Measurements from ENCODE around the gene USP53.
"Not testable (repeated sequence)": the region's sequence is repeated elsewhere in the genome, so short reads cannot be mapped to it uniquely, and the experiment has no call there.

Gene USP53

DNA sequence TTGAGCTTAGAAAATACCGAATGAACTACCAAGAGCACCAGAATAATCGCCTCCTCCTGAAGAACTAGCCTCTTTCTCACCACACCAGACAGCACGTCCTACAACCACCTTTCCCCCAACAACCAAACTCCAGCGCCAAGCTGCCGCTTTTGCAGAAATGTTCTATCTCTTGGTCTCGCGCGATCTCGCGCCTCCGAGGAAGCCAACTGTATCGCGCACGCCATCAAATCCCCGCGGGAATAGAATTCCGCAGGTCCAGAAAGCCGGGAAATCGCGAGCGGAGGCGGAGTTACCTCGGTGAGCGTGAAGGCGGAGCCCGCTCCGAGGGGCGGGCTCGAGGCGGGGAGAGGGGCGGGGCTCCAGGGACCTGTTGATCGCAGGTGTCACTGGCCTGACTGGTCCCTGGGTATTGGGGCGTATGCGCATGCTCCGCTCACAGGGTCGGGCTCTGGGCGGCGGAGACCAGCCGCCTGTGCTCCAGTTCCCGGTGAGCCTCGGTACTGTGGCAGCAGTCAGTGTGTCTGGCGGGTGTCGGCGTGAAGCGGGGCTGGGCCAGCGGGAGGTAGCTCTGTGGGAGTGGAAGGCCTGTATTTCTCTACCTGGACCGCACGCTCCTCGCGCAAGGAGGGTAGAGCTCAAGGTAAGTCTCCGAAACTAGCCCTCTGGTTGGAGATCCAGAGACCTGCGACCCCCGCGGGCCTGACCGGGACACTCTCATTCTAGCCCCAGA is at the start of gene USP53:
Gene USP53 (plus strand): TSS at position 480 of the 730 bp plus-strand sequence. CDS start 27,047 bp downstream, outside the sequence.
- peak; percentile 99 for DNase-seq (ENCODE audit: low spot score)

DNA sequence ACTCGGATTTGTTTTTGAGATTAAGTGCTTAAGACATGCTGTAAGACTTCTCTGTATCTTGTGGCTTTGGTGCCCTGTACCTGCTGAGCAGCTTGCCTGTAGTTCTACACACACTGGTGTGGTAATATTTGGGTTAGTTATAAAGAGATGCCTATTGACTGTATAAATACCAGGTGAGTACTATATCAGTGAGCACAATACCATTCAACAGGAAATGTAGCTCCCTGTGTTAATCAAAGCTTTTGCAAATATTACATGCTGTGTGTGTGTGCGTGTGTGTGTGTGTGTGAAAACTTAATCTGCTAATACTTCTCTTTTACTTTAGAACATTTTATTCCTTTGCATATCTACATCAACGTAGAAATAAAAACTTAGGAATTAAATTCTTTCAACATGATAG is 46.7 kb upstream of the USP53 start:
- DNase-seq (ENCODE audit: low spot score) = no peak

DNA sequence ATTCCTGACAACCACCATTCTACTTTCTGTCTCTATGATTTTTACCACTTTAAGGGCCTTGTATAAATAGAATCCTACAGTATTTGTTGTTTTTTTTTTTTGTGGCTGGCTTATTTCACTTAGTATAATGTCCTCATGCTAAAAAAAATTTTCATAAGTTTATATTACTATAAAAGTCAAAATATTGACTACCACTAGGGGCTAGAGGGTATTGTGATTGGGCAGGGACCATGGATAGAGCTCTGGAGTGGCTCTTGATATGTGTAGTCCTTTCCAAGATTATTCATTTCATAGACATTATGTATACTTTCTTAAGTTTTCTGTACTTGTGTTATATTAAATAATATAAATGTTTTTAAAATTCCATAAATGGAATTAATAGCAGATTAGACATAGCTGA is 42.3 kb upstream of the USP53 start:
- no peak for DNase-seq (ENCODE audit: low spot score)

DNA sequence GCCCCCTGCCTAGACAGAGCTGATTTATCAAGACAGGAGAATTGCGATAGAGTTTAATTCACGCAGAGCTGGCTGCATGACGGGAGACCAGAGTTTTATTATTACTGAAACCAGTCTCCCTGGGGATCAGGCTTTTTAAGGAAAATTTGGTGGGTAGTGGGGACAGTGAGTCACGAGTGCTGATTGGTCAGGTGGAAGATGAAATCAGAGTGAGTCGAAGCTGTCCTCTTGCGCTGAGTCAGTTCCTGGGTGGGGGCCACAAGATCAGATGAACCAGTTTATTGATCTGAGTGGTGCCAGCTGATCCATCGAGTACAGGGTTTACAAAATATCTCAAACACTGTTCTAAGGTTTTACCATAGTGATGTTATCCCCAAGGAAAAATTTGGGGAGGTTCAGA is 40.3 kb upstream of the USP53 start:
- DNase-seq (ENCODE audit: low spot score) = no peak

DNA sequence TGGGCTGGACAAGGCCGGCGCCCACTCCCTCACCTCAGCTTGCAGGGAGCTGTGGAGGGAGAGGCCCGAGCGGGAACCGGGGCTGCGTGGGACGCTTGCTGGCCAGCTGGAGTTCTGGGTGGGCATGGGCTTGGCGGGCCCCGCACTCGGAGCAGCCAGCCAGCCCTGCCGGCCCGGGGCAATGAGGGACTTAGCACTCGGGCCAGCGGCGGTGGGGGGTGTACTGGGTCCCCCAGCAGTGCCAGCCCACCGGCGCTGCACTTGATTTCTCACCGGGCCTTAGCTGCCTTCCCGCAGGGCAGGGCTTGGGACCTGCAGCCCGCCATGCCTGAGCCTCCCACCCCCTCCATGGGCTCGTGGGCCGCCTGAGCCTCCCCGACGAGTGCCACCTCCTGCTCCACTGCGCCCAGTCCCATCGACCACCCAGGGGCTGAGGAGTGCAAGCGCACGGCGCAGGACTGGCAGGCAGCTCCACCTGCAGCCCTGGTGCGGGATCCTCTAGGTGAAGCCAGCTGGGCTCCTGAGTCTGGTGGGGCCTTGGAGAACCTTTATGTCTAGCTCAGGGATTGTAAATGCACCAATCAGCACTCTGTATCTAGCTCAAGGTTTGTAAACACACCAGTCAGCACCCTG is 38.7 kb upstream of the USP53 start:
- DNase-seq (ENCODE audit: low spot score) = not testable (repeated sequence)

DNA sequence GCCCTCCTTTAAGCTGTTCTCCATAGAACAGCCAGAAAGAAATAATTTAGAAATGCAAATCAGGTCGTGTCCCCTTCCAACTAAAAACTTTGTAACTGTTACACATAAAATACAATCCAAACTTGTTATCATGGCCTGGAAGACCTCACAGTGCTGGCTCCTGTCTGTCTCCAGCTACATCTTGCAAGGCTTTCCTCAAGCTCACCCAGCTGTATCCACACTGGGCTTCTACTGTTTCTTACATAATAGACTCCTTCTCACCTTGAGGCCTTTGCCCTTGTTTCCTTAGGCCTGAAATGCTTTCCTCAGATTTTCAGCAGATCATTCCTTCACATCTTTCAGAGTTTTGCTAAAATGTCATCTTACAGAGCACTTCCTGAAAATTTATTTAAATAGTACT is 33.5 kb upstream of the USP53 start:
- no peak for DNase-seq (ENCODE audit: low spot score)

DNA sequence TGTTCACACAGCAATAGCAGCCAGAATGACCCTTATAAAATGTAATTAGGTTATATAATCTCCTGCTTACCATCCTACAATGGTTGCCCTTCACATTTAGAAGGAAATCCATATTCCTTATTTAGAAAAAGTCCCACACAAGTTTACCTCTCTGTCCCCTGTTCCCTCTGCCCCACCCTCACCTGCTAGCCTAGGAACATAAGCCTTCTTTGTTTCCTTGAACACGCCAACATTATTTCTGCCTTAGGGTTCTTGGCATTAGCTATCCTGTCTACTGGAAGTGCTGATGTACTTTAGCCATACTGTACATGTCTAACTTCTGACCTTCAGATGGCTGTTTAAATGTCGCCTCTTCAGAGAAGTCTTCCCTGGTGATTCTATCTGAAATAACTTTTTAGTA is 28.4 kb upstream of the USP53 start:
- no peak for DNase-seq (ENCODE audit: low spot score)

DNA sequence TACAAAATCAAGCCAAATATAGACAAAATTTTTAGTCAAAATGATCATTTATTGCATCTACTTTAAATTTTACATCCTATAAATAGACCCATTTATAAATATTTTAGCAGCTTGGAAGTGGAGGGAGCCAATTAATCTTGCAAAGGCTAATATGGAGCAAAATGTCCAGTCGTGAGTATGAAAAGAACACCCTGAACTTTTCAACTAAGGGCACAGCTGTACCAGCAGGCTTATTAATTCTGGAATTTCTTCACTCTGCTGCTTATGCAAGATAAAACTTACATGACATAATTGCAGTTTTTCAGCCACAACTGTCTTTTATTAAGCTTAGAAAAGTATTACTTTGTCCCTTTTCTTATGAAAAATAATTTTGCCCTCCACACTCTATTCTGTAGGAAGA is 22.9 kb upstream of the USP53 start:
- DNase-seq (ENCODE audit: low spot score) = no peak

DNA sequence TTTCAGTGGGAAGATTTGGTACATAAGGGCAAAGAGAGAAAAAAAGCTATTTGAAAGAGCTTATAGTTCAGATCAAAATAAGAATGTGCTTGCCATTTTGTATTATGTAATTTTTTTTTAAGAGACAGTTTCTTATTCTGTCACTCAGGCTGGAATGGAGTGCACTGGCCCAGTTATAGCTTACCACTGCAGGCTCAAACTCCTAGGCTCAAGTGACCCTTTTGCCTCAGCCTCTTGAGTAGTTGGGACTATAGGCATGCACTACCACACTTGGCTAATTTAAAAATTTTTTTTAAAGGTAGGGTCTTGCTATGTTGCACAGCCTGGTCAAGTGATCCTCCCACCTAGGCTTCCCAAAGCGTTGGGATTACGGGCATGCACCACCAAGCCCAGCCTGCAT is 22.2 kb upstream of the USP53 start:
- DNase-seq (ENCODE audit: low spot score) = no peak

DNA sequence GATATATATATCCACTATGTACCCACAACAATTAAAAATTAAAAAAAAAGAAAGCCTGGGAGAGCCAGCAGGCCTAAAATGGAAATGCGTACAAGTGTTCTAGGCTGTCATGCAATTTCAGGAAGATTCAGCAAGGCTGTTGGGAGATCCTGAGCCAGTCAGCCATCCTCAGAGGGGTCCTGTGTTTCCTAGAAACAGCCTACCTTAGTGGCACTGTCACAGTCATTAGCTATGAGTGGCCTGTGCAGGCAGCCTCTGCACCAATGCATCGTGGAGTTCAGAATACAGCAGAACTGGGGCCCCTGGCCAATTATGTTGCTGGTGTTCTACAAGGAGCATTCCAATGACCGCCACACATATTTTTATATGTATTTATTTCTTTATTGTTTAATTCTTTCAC is 21.0 kb upstream of the USP53 start:
- no peak for DNase-seq (ENCODE audit: low spot score)

DNA sequence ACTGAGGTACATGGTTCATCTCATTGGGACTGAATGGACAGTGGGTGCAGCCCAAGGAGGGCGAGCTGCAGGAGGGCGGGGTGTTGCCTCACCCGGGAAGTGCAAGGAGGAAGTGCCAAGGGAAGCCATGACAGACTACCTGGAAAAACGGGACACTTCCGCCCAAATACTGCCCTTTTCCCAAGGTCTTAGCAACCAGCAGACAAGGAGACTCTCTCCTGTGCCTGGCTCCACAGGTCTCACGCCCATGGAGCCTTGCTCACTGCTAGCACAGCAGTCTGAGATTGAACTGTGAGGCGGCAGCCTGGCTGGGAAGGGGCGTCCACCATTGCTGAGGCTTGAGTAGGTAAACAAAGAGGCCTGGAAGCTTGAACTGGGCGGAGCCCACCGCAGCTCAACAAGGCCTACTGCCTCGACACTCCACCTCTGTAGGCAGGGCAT is 14.7 kb upstream of the USP53 start:
- no peak for DNase-seq (ENCODE audit: low spot score)

DNA sequence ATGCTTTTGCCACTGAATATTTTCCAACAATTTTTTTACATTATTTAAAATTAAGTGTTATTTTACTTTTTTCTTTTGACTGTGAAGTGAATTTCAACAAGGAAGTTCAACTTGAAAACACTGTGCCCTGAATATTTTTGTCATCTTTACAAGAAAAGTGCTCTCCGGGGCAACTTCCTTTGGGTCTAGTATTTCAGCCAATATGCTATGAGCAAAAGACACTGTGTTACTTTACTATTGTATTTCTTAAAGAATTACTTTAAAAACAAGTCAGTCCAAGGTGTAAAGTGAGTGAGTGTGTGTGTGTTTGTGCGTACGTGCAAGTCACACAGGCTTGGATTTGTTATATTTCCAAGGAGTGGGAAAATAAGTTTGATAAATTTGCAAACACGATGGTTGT is 7.6 kb upstream of the USP53 start:
- no peak for DNase-seq (ENCODE audit: low spot score)

DNA sequence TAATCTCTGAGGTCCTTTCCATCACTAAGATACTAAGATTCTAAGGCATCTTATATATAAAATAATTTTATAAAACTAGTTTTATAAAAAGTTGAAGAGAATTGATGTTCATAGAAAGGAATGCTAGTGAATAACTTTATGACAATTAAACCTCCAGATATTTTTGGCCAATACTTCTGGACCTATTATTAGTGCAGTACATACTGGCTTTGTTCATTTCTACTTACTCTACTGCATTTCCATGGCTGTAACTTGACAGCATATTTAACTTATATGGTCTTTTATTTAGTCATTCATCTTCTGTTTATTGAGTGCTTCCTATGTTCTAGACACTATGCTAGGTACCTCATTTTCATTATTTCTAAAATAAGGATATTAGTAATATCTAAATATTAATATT is 6.8 kb upstream of the USP53 start:
- DNase-seq (ENCODE audit: low spot score) = no peak

DNA sequence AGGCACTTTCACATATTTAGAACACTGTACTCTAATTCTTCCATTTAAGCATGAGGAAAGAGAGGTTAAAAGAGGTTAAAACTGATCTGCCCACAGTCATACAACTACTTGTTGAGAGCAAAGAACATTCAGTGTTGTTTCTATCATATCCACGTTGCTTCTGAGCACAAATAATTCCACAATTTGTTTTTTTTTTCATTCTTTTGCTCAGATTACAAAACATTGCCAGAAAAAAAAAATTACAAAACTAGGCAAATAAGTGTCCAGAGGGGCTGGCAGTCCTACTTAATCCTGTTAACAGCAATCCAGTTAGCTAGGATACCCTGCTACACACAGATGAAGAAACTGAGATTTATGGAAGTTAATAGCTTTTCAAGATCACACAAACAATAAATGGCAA is 6.3 kb upstream of the USP53 start:
- DNase-seq (ENCODE audit: low spot score) = no peak

DNA sequence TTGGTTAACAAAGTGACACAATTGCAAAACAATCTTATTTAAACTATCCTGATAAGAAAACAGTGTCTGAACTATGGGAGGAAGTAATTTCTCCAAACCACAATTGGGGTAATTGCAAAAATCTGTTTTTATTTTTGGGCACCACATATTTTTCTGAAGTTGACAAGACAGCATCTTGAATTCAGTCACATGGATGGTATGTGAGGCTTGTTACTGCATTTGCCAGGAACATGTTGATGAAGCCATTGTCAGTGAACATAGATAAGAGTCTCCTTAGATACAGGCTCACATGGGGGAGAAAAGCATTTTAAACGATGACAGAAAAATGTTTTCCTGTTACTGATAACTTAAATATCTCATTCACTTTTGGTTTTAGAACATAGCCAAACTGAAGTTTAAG is 5.5 kb upstream of the USP53 start:
- DNase-seq (ENCODE audit: low spot score) = no peak

DNA sequence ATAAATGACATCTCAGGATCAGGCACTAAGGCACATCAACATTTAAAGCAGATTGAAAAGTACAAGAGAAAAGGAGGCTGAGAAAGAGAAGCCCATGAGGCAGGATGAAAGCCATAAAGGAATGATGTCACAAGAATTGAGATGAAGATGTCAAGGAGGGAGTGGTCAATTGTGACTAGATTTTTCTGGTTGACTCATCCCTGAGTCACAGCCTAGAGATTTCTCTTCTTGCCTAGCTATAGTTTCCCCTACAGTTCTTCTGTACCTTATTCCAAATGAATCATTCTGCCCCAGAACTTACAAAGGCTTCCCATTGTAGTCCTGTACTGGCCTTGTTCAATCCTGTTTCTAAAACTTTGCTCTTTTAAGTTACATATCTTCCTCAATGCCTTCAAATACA is 3.4 kb upstream of the USP53 start:
- DNase-seq (ENCODE audit: low spot score) = peak; percentile 98

DNA sequence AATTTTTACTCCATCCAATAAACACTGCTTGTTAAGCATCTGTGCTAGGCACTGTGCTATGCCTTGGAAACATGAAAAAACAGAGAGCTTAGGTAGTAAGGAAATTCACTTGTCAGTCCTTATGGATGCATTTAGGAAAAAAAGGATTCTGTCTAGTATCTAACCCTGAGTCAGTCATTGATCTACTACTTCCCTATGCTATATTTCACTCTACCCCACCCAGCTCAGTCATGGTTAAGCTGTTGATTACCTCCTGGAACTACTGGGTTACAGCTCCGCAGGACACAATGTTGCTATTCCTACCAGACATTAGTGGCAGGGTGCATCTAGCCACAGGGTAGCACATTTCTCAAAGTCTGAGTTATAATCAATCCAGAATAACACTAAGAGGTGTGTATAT is 2.9 kb upstream of the USP53 start:
- DNase-seq (ENCODE audit: low spot score) = no peak

DNA sequence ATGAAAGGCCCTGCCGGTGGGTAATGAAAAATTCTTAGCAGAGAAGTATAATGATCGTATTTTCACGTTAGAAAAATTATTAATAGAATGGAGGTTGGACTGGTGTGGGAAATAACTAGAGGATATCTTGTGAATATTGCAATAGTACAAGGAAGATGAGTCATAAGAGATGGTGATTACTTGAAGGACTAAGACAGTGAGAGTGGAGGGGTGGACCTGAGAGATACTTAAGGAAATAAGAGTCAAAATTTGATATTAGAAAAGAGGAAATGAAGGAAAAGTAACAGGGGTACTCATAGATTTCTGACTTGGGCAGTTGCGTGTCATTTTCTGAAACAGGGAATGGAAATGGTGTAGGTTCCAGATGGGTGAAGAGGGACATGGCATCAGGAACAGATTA is 1.7 kb upstream of the USP53 start:
- no peak for DNase-seq (ENCODE audit: low spot score)

DNA sequence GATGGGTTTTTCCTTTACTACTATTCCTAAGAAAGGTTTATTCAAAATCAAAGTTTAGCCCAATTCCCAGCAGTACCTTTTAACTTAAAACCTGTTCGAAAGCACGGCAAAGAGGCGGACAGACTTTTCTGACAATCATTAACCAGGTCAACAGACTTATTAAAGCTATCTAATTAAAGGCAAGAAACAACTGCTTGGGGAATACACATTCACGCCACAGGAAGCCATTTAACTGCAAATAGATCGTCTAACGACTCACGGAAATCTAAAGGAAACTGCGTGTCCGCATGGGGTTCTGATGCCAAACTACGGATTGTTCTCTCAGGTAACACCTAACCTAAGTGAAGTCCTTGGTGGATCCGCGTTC is 663 bp upstream of the USP53 start:
- no peak for DNase-seq (ENCODE audit: low spot score)

DNA sequence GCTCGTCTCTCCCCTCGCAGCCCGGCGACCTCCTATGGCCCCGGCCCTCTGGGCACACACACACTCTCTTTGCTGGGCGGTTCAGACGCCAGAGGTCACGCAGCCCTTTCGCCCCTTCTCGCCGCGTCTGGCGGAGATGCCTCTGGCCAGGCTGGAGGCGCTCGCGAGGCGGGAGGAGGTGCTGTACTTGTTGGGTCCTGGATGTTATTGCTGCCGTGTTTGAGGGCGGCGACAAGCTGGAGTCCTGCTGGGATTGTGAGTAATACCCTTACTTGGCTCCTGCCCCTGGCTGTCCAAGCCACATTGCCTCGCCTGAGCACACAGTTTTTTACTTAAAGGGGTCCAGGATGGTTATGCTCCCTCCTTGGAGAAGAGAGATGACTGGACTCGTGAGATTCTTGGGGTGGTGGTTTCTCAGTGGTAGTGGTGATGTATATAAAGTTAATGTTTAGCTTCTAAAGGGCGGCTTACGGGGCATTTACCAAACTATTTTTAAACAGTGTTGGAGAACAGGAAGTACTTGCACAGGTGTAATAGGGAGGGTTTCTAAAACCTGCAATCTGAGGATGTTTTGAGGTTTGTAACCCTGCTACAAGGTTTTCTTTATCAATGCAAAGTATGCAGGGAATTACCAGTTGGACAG is 572 bp downstream of the USP53 start:
- DNase-seq (ENCODE audit: low spot score) = peak; percentile 85

DNA sequence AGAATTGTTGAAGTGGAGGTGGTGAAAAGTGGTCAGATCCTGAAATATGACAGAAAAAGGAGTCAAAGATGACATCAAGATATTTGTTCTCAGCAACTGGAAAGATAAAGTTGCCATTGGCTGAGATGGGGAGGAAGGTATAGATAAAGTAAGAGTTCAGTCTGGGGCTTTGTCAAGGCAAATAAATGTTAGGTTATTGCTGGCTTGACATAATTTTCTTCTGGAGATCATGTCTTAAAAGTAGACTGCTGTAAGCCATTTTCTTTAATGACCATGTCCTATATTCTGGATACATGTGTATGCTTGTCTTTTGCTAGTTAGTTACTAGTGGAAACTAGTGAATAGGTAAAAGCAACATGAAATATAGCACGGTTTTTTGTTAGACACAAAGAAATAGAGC is 5.6 kb downstream of the USP53 start:
- no peak for DNase-seq (ENCODE audit: low spot score)

DNA sequence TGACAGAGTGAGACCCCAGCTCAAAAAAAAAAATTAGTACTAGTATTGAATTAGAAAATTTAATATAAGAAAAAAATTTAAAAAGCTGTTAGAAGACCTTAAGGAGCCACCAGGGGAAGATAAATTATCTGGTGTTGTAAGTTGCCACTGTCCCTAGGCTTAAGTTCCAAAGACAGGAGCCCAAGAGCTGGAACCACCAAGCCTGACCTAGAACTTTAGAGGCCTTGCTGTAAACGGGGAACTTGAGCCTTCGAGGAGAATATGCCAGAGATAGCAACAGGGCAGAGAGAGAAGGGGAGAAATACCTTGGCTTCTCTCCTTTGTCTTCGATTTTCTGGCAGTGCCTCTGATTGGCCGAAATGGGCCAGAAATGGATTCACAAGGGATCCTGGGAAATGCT is 8.9 kb downstream of the USP53 start:
- no peak for DNase-seq (ENCODE audit: low spot score)

DNA sequence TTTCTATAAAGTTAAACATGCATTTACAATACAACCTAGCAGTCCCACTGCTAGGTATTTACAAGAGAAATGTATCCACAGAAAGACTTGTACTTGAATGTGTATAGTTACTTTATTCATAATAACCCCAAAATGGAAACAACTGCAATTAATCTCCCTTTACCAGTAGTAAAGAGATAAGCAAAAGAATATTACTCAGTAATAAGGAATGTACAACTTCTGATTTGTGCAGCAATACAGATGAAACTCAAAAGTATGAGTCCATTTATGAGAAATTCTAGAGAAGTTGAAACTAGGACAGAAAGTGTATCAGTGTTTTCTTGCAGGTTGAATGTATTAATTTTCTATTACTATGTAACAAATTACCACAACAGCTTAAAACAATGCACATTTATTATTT is 15.2 kb downstream of the USP53 start:
- no peak for DNase-seq (ENCODE audit: low spot score)

DNA sequence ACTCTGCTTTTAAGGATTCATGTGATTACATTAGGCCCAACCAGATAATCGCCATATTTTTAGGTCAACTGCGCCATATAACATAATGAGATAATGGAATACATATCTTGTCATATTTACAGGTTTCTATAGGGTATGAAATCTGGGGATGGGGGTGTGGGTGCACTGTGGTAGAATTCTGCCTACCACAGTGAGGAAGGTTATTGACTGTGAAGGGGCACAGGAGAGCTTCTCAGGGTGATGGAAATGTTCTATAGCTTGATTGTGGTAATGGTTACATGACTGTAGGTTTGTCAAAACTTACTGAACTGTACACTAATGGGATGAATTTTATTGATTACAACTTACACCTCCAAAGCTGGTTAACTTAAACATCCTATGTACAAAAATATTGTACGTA is 15.9 kb downstream of the USP53 start:
- DNase-seq (ENCODE audit: low spot score) = no peak

Measured in COLO829 (cell line).